ENCODE measurements around the gene CHTF18.

DNA sequence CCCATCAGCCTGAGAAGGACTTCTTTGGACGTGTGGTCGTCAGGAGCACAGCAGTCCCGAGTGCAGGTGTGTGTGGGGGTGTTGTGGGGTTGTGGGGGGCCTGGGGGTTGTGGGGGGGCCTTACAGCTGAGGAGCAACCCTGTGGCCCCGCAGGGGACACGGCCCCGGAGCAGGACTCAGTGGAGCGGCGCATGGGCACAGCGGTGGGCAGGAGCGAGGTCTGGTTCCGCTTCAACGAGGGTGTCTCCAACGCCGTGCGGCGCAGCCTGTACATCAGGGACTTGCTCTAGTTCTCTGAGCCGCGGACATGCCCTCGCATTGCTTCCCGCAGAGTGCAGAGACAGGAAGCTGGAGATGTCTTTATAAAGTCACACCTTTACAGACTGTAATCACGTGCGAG lies 9.3 kb downstream of the CHTF18 start:
- TF ChIP-seq, protein P1, sequence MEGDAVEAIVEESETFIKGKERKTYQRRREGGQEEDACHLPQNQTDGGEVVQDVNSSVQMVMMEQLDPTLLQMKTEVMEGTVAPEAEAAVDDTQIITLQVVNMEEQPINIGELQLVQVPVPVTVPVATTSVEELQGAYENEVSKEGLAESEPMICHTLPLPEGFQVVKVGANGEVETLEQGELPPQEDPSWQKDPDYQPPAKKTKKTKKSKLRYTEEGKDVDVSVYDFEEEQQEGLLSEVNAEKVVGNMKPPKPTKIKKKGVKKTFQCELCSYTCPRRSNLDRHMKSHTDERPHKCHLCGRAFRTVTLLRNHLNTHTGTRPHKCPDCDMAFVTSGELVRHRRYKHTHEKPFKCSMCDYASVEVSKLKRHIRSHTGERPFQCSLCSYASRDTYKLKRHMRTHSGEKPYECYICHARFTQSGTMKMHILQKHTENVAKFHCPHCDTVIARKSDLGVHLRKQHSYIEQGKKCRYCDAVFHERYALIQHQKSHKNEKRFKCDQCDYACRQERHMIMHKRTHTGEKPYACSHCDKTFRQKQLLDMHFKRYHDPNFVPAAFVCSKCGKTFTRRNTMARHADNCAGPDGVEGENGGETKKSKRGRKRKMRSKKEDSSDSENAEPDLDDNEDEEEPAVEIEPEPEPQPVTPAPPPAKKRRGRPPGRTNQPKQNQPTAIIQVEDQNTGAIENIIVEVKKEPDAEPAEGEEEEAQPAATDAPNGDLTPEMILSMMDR (IDR thresholded peaks at IDR 0.05): no peak
- TF ChIP-seq POLR2A (IDR thresholded peaks at IDR 0.05): no peak

All from esophagus squamous epithelium (tissue), 4 donors.